HEK293T (cell line): ENCODE results near the gene NME3.

Experiments
- BHLHE40 ChIP-seq: fragments of 450-650 bp; IDR thresholded peaks from 2 replicates; pipeline ENCODE4 v1.6.1; 2016; ENCODE audit warnings: mild to moderate bottlenecking, moderate library complexity, borderline replicate concordance
- CTBP1 ChIP-seq: fragments of 450-650 bp; IDR thresholded peaks from 2 replicates; pipeline ENCODE4 v1.6.1; 2016; ENCODE audit warnings: borderline replicate concordance
- ELF4 ChIP-seq: fragments of 450-650 bp; IDR thresholded peaks from 2 replicates; pipeline ENCODE4 v1.6.1; 2017; ENCODE audit warnings: antibody characterized with exemption
- FOXK2 ChIP-seq: fragments of 450-650 bp; IDR thresholded peaks from 2 replicates; pipeline ENCODE4 v1.6.1; 2016; ENCODE audit warnings: mild to moderate bottlenecking
- FOXM1 ChIP-seq: fragments of 450-650 bp; IDR thresholded peaks from 2 replicates; pipeline ENCODE4 v1.6.1; 2017; ENCODE audit warnings: mild to moderate bottlenecking, borderline replicate concordance
- L3MBTL2 ChIP-seq: fragments of 450-650 bp; conservative IDR thresholded peaks from 2 replicates; pipeline ENCODE4 v1.6.1; 2016; ENCODE audit warnings: mild to moderate bottlenecking
- NFRKB ChIP-seq: fragments of 450-650 bp; IDR thresholded peaks from 2 replicates; pipeline ENCODE4 v1.6.1; 2016; ENCODE audit warnings: mild to moderate bottlenecking, moderate library complexity
- PKNOX1 ChIP-seq: fragments of 450-650 bp; IDR thresholded peaks from 2 replicates; pipeline ENCODE4 v1.6.1; 2016
- SP1 ChIP-seq: fragments of 450-650 bp; IDR thresholded peaks from 2 replicates; pipeline ENCODE4 v1.6.1; 2017
- SUZ12 ChIP-seq: fragments of 450-650 bp; IDR thresholded peaks from 2 replicates; pipeline ENCODE4 v1.6.1; 2016; ENCODE audit warnings: mild to moderate bottlenecking
- TARDBP ChIP-seq: fragments of 450-650 bp; IDR thresholded peaks from 2 replicates; pipeline ENCODE4 v1.6.1; 2016
- ZNF384 ChIP-seq: fragments of 450-650 bp; IDR thresholded peaks from 2 replicates; pipeline ENCODE4 v1.6.1; 2016

GRCh38 chr16:1775846-1776671, 4.7 kb upstream of the NME3 start:
- TF ChIP-seq FOXM1 (no peak), ZNF384 (no peak), FOXK2 (no peak), ELF4 (no peak), CTBP1 (no peak), SUZ12 (no peak), NFRKB (no peak), BHLHE40 (no peak), TARDBP (no peak), SP1 (no peak), L3MBTL2 (no peak), PKNOX1 (no peak)
